Calu3 (cell line): ENCODE data around the gene CACNB3. TPM values are rescaled to one million over a fixed set of nuclear protein-coding genes. Genes with fewer than 3 reads are reported as not detected.
A peak's percentile ranks its signal among the peaks of the same experiment; 100 is the strongest.

ENCODE experiments used
- BruUV-seq: library from RNA; stranded (reverse); fragments of 400-500 nt; replicated peaks from 2 replicates; lab custom pipeline; 2021; lab: Mats Ljungman, UMichigan
- CTCF ChIA-PET: fragments of 300-600 bp; sonication (Branson Sonifier 250); formaldehyde crosslinking; loops from one replicate; lab custom pipeline; 2022; ENCODE audit warnings: antibody characterized with exemption; lab: Charles Lee
- DNase-seq: peaks from one replicate; pipeline ENCODE4 v3.0.0; 2022
- H3K27ac Mint-ChIP-seq: one replicate; pipeline ENCODE4 v1.8.0; 2022; ENCODE audit warnings: mixed read lengths; ENCODE audit not compliant: unreplicated experiment
- H3K27me3 Mint-ChIP-seq: one replicate; pipeline ENCODE4 v1.8.0; 2022; ENCODE audit warnings: mixed read lengths; ENCODE audit not compliant: unreplicated experiment
- H3K36me3 Mint-ChIP-seq: one replicate; pipeline ENCODE4 v1.8.0; 2022; ENCODE audit warnings: mild to moderate bottlenecking, moderate library complexity, mixed read lengths; ENCODE audit not compliant: insufficient read depth, unreplicated experiment
- H3K4me1 Mint-ChIP-seq: one replicate; pipeline ENCODE4 v1.8.0; 2022; ENCODE audit warnings: mild to moderate bottlenecking, low read depth, mixed read lengths; ENCODE audit not compliant: unreplicated experiment
- H3K4me3 Mint-ChIP-seq: one replicate; pipeline ENCODE4 v1.8.0; 2022; ENCODE audit warnings: mild to moderate bottlenecking, low read depth, moderate library complexity, mixed read lengths; ENCODE audit not compliant: unreplicated experiment
- H3K9me3 Mint-ChIP-seq: one replicate; pipeline ENCODE4 v1.8.0; 2022; ENCODE audit warnings: low read depth, mixed read lengths; ENCODE audit not compliant: unreplicated experiment
- intact Hi-C: fragments of 100-400 bp; cut with micrococcal nuclease; formaldehyde crosslinking; loops from one replicate; pipeline ENCODE4 v1.10.0; 2022; ENCODE audit not compliant: unreplicated experiment
- total RNA-seq: library from RNA; stranded (reverse); gene quantifications from 2 replicates; pipeline ENCODE4 v1.2.3, GENCODE V29; 2022
- TF ChIP-seq, protein P1 (sequence below): fragments of 200-600 bp; IDR thresholded peaks from one replicate; pipeline ENCODE4 v1.8.0; 2022; ENCODE audit warnings: antibody characterized with exemption; ENCODE audit not compliant: unreplicated experiment

Gene CACNB3
- total RNA-seq, 1 experiment from 2014 or later, result 21.1 TPM

DNA sequence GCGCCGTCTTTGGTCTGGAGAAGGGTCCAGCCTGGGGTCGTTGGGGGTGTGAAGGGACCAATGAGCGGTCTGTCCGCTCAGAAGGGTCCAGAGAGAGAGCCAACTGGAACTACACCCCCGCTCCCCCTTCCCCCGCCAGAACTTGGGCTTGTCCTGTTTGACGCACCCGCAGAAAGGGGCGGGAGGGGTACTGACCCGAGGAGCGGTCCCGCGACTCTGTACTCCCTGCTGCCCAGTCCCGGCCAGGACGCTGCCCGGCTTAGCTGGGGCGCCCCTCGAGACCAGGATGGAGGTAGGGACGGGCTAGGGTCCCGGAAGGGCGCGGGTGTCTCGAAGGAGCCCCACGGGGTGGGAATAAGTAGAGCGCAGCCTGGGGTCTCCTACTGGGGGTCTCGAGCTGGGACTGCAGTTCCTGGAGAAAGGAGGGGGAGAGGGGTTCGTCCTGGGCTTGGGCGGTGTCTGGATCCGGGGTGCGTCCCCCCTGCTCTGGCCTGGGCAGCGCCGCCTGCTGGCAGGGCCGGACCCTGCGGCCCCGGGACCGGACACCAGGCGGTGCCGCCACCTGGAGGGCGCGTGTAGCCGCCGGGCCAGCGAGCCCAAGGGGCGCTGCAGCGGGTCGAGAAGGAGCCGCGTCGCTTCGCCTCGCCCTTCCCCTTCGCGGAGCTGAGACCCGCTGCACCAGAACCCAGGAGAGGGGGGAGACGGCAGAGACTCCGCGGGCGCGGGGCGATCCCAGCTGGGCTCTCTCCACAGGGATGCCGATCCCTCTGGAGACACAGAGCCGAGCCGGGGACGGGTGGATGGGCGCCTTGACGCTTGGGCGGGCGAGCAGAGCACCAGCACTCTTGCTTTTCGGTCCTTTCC is 3.8 kb upstream of the CACNB3 start:
- intact Hi-C loops, result no loop called here
- CTCF ChIA-PET, result interaction anchor here (0.6 to 2.0 kb wide), 8 partner anchors 13 to 132 kb away, joined by 3 to 7 read pairs (median 5); partner anchors contain the start of gene KANSL2

DNA sequence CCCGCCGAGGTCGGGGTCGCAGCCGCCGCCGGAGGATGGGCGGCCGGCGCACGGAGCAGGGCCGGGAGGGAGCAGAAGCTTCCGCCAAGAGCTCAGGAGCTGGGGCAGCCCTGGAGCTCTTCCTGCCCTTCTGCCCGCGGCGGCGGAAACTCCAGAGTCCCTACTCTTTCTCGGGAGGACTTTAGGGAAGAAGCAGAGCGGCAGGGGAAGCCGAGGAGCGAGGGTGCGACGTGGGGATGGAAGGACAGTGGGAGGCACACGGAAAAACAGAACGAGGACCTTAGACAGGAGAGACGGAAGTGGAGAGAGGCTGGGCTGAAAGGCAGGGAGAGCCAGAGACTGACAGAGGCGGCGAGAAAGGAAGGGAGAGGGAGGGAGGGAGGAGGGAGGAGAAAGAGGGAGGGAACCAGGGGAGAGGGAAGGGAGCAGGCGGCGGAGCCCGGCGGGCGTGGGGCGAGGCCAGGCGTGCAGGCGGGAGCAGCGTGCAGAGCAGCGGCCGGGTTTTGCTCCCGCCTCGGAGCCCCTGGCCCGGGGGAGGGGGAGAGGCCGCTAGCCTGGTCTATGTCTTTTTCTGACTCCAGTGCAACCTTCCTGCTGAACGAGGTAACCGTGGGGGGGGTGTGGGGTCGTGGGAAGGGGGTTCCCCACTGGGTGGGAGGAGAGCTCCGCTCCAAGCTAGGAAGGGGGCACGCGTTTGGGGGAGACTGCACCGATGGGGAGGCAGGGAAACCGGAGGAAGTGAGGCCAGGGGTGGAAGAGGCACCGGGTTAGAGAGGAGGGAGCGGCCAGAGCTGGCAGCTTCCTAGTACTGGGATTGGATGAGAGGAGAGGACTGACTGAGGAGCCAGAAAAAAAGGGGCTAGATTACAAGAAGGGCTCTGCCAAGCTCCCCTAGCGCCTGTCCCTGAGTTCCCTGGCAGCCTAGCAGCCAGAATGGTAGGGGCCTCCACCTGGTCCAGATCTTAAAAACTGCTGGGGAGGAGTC is 2.9 kb upstream of the CACNB3 start:
- Mint-ChIP-seq H3K4me1 (peaks cover 20% of the 10 kb centered on the region), H3K9me3 (no peaks in the 10 kb centered on the region), H3K27me3 (peaks cover 13% of the 10 kb centered on the region), H3K27ac (peak overlapping the region; percentile 60), H3K4me3 (peak overlapping the region; percentile 87), H3K36me3 (peaks cover 49% of the 10 kb centered on the region)
- no TSS peak for BruUV-seq
- CTCF ChIA-PET, result interaction anchor here (0.6 to 2.0 kb wide), 9 partner anchors 14 to 133 kb away, joined by 3 to 7 read pairs (median 5); partner anchors contain the start of gene KANSL2
- intact Hi-C loops, result no loop called here
- DNase-seq, result peak; percentile 65
- TF ChIP-seq, protein P1, sequence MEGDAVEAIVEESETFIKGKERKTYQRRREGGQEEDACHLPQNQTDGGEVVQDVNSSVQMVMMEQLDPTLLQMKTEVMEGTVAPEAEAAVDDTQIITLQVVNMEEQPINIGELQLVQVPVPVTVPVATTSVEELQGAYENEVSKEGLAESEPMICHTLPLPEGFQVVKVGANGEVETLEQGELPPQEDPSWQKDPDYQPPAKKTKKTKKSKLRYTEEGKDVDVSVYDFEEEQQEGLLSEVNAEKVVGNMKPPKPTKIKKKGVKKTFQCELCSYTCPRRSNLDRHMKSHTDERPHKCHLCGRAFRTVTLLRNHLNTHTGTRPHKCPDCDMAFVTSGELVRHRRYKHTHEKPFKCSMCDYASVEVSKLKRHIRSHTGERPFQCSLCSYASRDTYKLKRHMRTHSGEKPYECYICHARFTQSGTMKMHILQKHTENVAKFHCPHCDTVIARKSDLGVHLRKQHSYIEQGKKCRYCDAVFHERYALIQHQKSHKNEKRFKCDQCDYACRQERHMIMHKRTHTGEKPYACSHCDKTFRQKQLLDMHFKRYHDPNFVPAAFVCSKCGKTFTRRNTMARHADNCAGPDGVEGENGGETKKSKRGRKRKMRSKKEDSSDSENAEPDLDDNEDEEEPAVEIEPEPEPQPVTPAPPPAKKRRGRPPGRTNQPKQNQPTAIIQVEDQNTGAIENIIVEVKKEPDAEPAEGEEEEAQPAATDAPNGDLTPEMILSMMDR, result no peak

More for the DNA sequence above, 3.8 kb upstream of the CACNB3 start:
- Mint-ChIP-seq H3K27ac (peak overlapping the region; percentile 60), H3K36me3 (peaks cover 49% of the 10 kb centered on the region), H3K27me3 (peaks cover 13% of the 10 kb centered on the region), H3K4me1 (peaks cover 20% of the 10 kb centered on the region), H3K9me3 (no peaks in the 10 kb centered on the region), H3K4me3 (peak overlapping the region; percentile 87)
- TF ChIP-seq, protein P1, result peak; percentile 90
- peak; percentile 92 for DNase-seq
- no TSS peak for BruUV-seq

DNA sequence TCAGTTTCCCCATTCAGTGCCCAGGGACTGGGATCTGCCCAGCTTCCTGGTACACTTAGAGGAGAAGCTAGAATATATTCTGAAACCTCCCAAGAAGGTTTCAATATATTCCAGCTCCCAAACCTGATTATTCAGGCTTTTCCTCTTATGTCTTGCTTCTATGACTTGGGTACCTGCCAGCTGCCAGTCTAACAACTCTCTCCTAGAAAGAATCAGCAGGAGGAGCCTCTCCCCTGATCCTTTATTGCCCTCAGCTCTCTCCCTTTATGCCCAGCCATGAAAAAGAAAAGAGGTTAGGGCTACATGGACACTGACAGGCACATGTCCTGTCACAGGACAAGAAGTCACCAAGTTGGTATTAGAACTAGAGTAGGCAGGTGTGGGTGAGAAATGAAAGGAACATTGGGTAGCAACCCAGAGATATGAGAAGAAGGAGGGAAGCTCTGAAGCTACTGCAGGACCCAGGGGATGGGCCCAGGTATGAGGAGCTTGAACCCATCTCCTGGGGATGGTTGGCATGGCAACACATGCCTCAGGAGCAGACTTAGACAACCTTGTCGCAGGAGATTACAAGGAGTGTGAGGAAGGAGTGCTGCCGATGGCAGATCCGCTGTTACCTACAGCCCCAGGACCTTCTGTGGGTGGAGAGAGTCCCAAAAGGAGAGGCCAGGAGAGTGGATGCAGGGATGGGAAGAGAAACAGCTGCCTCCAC is 2.0 kb upstream of the CACNB3 start:
- Mint-ChIP-seq H3K4me1 (peaks cover 12% of the 10 kb centered on the region), H3K27ac (peak overlapping the region; percentile 26), H3K4me3 (peak overlapping the region; percentile 87), H3K9me3 (no peaks in the 10 kb centered on the region), H3K36me3 (peaks cover 49% of the 10 kb centered on the region), H3K27me3 (peaks cover 13% of the 10 kb centered on the region)
- TF ChIP-seq, protein P1, result no peak
- BruUV-seq, result no TSS peak
- intact Hi-C loops, result no loop called here
- CTCF ChIA-PET, result interaction anchor here (0.6 to 2.0 kb wide), 2 partner anchors 27 to 63 kb away, joined by 3 to 7 read pairs; no protein-coding TSS in a partner anchor
- DNase-seq, result no peak
